IMR-90 (cell line): ENCODE measurements around the gene COPB1. TPM values are rescaled to one million over a fixed set of nuclear protein-coding genes. Genes with fewer than 3 reads are reported as not detected.
A peak's percentile ranks its signal among the peaks of the same experiment; 100 is the strongest.

Experiments
- ATAC-seq: fragments of 200-7000 bp; cut with Tn5 transposase; 2 replicates; pipeline ENCODE4 v1.9.1; 2020; ENCODE audit warnings: low read depth, mild to moderate bottlenecking, moderate library complexity
- BruUV-seq: library from RNA; stranded (reverse); fragments of 400-500 nt; replicated peaks from 2 replicates; lab custom pipeline; 2021; lab: Mats Ljungman, UMichigan
- CTCF ChIA-PET: fragments of 300-600 bp; formaldehyde crosslinking; extraction: SDS; loops from one replicate; lab custom pipeline; 2021; ENCODE audit warnings: antibody characterized with exemption; lab: Yijun Ruan, JAX
- POLR2A ChIA-PET: fragments of 300-600 bp; sonication (Branson Sonifier 250); formaldehyde crosslinking; loops from one replicate; lab custom pipeline; 2022; ENCODE audit warnings: antibody characterized with exemption; ENCODE audit not compliant: unreplicated experiment; lab: Charles Lee
- DNase-seq: peaks from one replicate; pipeline ENCODE4 v3.0.0; 2013
- H2AFZ ChIP-seq: replicated peaks from 2 replicates; pipeline ENCODE3; 2013; ENCODE audit warnings: low read length, mild to moderate bottlenecking; ENCODE audit not compliant: poor library complexity
- H2AK5ac ChIP-seq: 2 replicates; pipeline ENCODE4 v1.6.1; 2013; ENCODE audit warnings: low read depth, low read length, inconsistent platforms
- H2AK9ac ChIP-seq: replicated peaks from 2 replicates; pipeline ENCODE3; 2013; ENCODE audit warnings: mild to moderate bottlenecking, low read depth, low read length, moderate library complexity; ENCODE audit not compliant: poor library complexity
- H2BK120ac ChIP-seq: 2 replicates; pipeline ENCODE4 v1.6.1; 2013; ENCODE audit warnings: low read depth, low read length, inconsistent platforms
- H2BK15ac ChIP-seq: 3 replicates; pipeline ENCODE4 v1.6.1; 2013; ENCODE audit warnings: low read depth, low read length, inconsistent platforms
- H2BK20ac ChIP-seq: 2 replicates; pipeline ENCODE4 v1.6.1; 2013; ENCODE audit warnings: low read depth, mild to moderate bottlenecking, inconsistent platforms, low read length, moderate library complexity
- H2BK5ac ChIP-seq: 2 replicates; pipeline ENCODE4 v1.6.1; 2013; ENCODE audit warnings: mild to moderate bottlenecking, low read depth, low read length, inconsistent platforms; ENCODE audit not compliant: poor library complexity, severe bottlenecking
- H3K14ac ChIP-seq: replicated peaks from 2 replicates; pipeline ENCODE4 v1.6.1; 2013; ENCODE audit warnings: low read depth, low read length, inconsistent platforms
- H3K18ac ChIP-seq: 2 replicates; pipeline ENCODE4 v1.6.1; 2013; ENCODE audit warnings: low read depth, low read length, control low read depth
- H3K23ac ChIP-seq: 2 replicates; pipeline ENCODE4 v1.6.1; 2013; ENCODE audit warnings: low read depth, low read length, inconsistent platforms
- H3K27ac ChIP-seq: 2 replicates; pipeline ENCODE4 v1.5.1; 2013; ENCODE audit warnings: mild to moderate bottlenecking, control low read depth, low read length; ENCODE audit not compliant: insufficient read depth
- H3K27me3 ChIP-seq: 2 replicates; pipeline ENCODE4 v1.6.1; 2013; ENCODE audit warnings: low read length; ENCODE audit not compliant: control insufficient read depth, insufficient read depth
- H3K36me3 ChIP-seq: 2 replicates; pipeline ENCODE4 v1.6.1; 2013; ENCODE audit warnings: low read length, mixed read lengths; ENCODE audit not compliant: control insufficient read depth, insufficient read depth
- H3K4ac ChIP-seq: 2 replicates; pipeline ENCODE4 v1.6.1; 2013; ENCODE audit warnings: low read depth, low read length, inconsistent platforms
- H3K4me1 ChIP-seq: 2 replicates; pipeline ENCODE4 v1.6.1; 2013; ENCODE audit warnings: low read length, mixed read lengths; ENCODE audit not compliant: control insufficient read depth, insufficient read depth
- H3K4me2 ChIP-seq: 2 replicates; pipeline ENCODE4 v1.6.1; 2013; ENCODE audit warnings: low read depth, mild to moderate bottlenecking, control low read depth, low read length, moderate library complexity
- H3K4me3 ChIP-seq: 2 replicates; pipeline ENCODE4 v1.5.1; 2013; ENCODE audit warnings: low read depth, mild to moderate bottlenecking, control low read depth, low read length, moderate library complexity; ENCODE audit not compliant: insufficient read depth
- H3K56ac ChIP-seq: 2 replicates; pipeline ENCODE4 v1.6.1; 2013; ENCODE audit warnings: low read length, inconsistent platforms; ENCODE audit not compliant: insufficient read depth; ENCODE audit errors: extremely low read depth
- H3K79me1 ChIP-seq, 2 experiments: 2 replicates each; pipeline ENCODE4 v1.6.1; 2013; ENCODE audit warnings: low read length in 2 of 2, inconsistent platforms in 1 of 2, low read depth in 1 of 2
- H3K9ac ChIP-seq: 2 replicates; pipeline ENCODE4 v1.6.1; 2013; ENCODE audit warnings: low read depth, low read length, control low read depth
- H3K9me1 ChIP-seq: 2 replicates; pipeline ENCODE4 v1.6.1; 2013; ENCODE audit warnings: low read length, inconsistent platforms; ENCODE audit not compliant: insufficient read depth
- H3K9me3 ChIP-seq: 2 replicates; pipeline ENCODE4 v1.6.1; 2013; ENCODE audit warnings: low read length; ENCODE audit not compliant: control insufficient read depth, insufficient read depth
- H4K20me1 ChIP-seq: 2 replicates; pipeline ENCODE4 v1.6.1; 2013; ENCODE audit warnings: low read length, inconsistent platforms; ENCODE audit not compliant: insufficient read depth
- H4K5ac ChIP-seq: 2 replicates; pipeline ENCODE4 v1.6.1; 2013; ENCODE audit warnings: mild to moderate bottlenecking, low read depth, low read length, control low read depth
- H4K8ac ChIP-seq, 2 experiments: 2 replicates each; pipeline ENCODE4 v1.6.1; 2013; ENCODE audit warnings: low read depth in 2 of 2, low read length in 2 of 2, control low read depth in 1 of 2, inconsistent platforms in 1 of 2
- H4K91ac ChIP-seq: 2 replicates; pipeline ENCODE4 v1.6.1; 2013; ENCODE audit warnings: low read depth, low read length, inconsistent platforms; ENCODE audit not compliant: insufficient read depth
- CEBPB ChIP-seq: IDR thresholded peaks from 2 replicates; pipeline ENCODE4 v1.6.1; 2012; ENCODE audit warnings: low read depth, low read length, improper control_type of control experiment
- CHD1 ChIP-seq: IDR thresholded peaks from 2 replicates; pipeline ENCODE4 v1.6.1; 2012; ENCODE audit warnings: low read depth, low read length, improper control_type of control experiment
- MXI1 ChIP-seq: IDR thresholded peaks from 2 replicates; pipeline ENCODE4 v1.6.1; 2012; ENCODE audit warnings: low read depth, mild to moderate bottlenecking, low read length, moderate library complexity, borderline replicate concordance
- NFE2L2 ChIP-seq: fragments of 150-350 bp; IDR thresholded peaks from 2 replicates; pipeline ENCODE4 v1.6.1; 2016; ENCODE audit warnings: low read depth, mild to moderate bottlenecking, low read length
- POLR2A ChIP-seq: IDR thresholded peaks from 2 replicates; pipeline ENCODE4 v1.6.1; 2012; ENCODE audit warnings: mild to moderate bottlenecking, low read depth, low read length
- RAD21 ChIP-seq: IDR thresholded peaks from 2 replicates; pipeline ENCODE4 v1.6.1; 2012; ENCODE audit warnings: low read length, improper control_type of control experiment
- RCOR1 ChIP-seq: IDR thresholded peaks from 2 replicates; pipeline ENCODE4 v1.6.1; 2012; ENCODE audit warnings: mild to moderate bottlenecking, low read length, improper control_type of control experiment; ENCODE audit not compliant: insufficient replicate concordance
- SMC3 ChIP-seq: fragments of 150-350 bp; IDR thresholded peaks from 2 replicates; pipeline ENCODE4 v1.6.1; 2016; ENCODE audit warnings: low read depth, mild to moderate bottlenecking, antibody characterized with exemption, low read length, moderate library complexity
- USF2 ChIP-seq: fragments of 150-350 bp; IDR thresholded peaks from 2 replicates; pipeline ENCODE4 v1.6.1; 2017; ENCODE audit warnings: mild to moderate bottlenecking, antibody characterized with exemption, low read length, low read depth
- WGBS, 2 experiments: methylation state at CpG; one replicate each; pipeline versions ENCODE4 v1.1.5 to v1.1.7; 2013; ENCODE audit warnings: missing lambda C conversion rate in 2 of 2; ENCODE audit not compliant: insufficient read length in 1 of 2; ENCODE audit errors: extremely low coverage in 2 of 2; 5-methylcytosine and 5-hydroxymethylcytosine counted together
- dilution Hi-C: fragments of 300-500 bp; cut with HindIII; formaldehyde crosslinking; loops from one replicate; pipeline ENCODE4 v1.14.3; 2018; ENCODE audit warnings: low sequenced_read_pairs; ENCODE audit not compliant: unreplicated experiment
- in situ Hi-C: fragments of 300-500 bp; cut with MboI; formaldehyde crosslinking; loops from 3 replicates; pipeline ENCODE4 v1.14.3; 2019; ENCODE audit warnings: low sequenced_read_pairs, inconsistent platforms, mixed read lengths
- intact Hi-C: fragments of 100-400 bp; cut with micrococcal nuclease; formaldehyde crosslinking; loops from 2 replicates; pipeline ENCODE4 v1.10.0; 2022
- polyA plus RNA-seq, 3 experiments: library from polyadenylated mRNA; depleted of rRNA; stranded (reverse); fragments of >200 nt; gene quantifications; 2 replicates each; pipeline ENCODE4 v1.2.3, GENCODE V29; 2012; ENCODE audit warnings: low replicate concordance in 1 of 3
- total RNA-seq: library from RNA; depleted of rRNA; stranded (reverse); fragments of >200 nt; gene quantifications from 2 replicates; pipeline ENCODE4 v1.2.3, GENCODE V29; 2012

Gene COPB1
- total and polyA plus RNA-seq, 2 of the 4 experiments (the other 2 are of a cell fraction), result 136 to 341 TPM

GRCh38 chr11:14519597-14519916 is 19.9 kb upstream of the COPB1 start:
- H2BK5ac ChIP-seq, result peak overlapping the region; percentile 92
- no peak overlapping the region for H2BK15ac ChIP-seq
- H2AFZ ChIP-seq, result peak overlapping the region; percentile 95
- no peaks in the 10 kb centered on the region for H3K27me3 ChIP-seq
- no peaks in the 10 kb centered on the region for H3K9me3 ChIP-seq
- H3K23ac ChIP-seq, result peak overlapping the region; percentile 96
- peak overlapping the region; percentile 90 for H3K4me2 ChIP-seq
- H3K18ac ChIP-seq, result peak overlapping the region; percentile 4; the same call in 1 of the 2 replicates
- peak overlapping the region; percentile 95 for H3K27ac ChIP-seq
- peak overlapping the region; percentile 70 to 97 for H4K8ac ChIP-seq
- peak overlapping the region; percentile 96 for H3K9ac ChIP-seq
- H2BK20ac ChIP-seq, result no peak overlapping the region
- peaks cover 17 to 23% of the 10 kb centered on the region in 2 experiments; a peak in 3 of 4 replicates for H3K79me1 ChIP-seq
- BruUV-seq, result no TSS peak
- no peaks in the 10 kb centered on the region for H3K9me1 ChIP-seq
- H4K20me1 ChIP-seq, result peaks cover 13% of the 10 kb centered on the region; the same call in 1 of the 2 replicates
- no peaks in the 10 kb centered on the region; the same call in 1 of the 2 replicates for H3K4me1 ChIP-seq
- H4K91ac ChIP-seq, result peak overlapping the region; percentile 87; the same call in 1 of the 2 replicates
- DNase-seq (peak; percentile 41), ATAC-seq (peak; percentile 18)
- H3K4me3 ChIP-seq, result peak overlapping the region; percentile 81
- dilution Hi-C loops, result no loop called here
- WGBS, 2 experiments, result no CpG with 5 or more reads among the region's 10 CpGs
- H3K14ac ChIP-seq, result peak overlapping the region; percentile 96
- peak overlapping the region; percentile 84 for H4K5ac ChIP-seq
- H2BK120ac ChIP-seq, result peak overlapping the region; percentile 7; the same call in 1 of the 2 replicates
- in situ Hi-C loops, result no loop called here
- peak overlapping the region; percentile 93 for H3K56ac ChIP-seq
- H3K4ac ChIP-seq, result peak overlapping the region; percentile 95
- CTCF ChIA-PET, result no interaction called here
- POLR2A ChIA-PET, result interaction anchor here (1.5 kb wide), 1 partner anchor 19 kb away, joined by 3 read pairs; no protein-coding TSS in a partner anchor
- peaks cover 9% of the 10 kb centered on the region for H3K36me3 ChIP-seq
- intact Hi-C loops, result no loop called here
- peak overlapping the region; percentile 79; the same call in 1 of the 2 replicates for H2AK5ac ChIP-seq
- TF ChIP-seq MXI1, result no peak
- no peak for TF ChIP-seq RCOR1
- TF ChIP-seq SMC3, result no peak
- no peak for TF ChIP-seq USF2
- TF ChIP-seq RAD21, result no peak
- TF ChIP-seq CHD1, result no peak
- no peak for TF ChIP-seq POLR2A
- TF ChIP-seq NFE2L2, result no peak
- no peak for TF ChIP-seq CEBPB
- H2AK9ac ChIP-seq, result peak overlapping the region; percentile 95
